ENCODE results near the gene FUCA1.

Gene FUCA1

GRCh38 chr1:23801338-23801748, 66.7 kb downstream of the FUCA1 start:
- H3K27me3 ChIP-seq (replicated peaks; ENCODE audit: control insufficient read depth, insufficient read depth, low read length) = no peaks in the 10 kb centered on the region
- H3K4me3 ChIP-seq (replicated peaks; ENCODE audit: low read depth, low read length) = peak overlapping the region; percentile 93
- TF ChIP-seq, protein P1, sequence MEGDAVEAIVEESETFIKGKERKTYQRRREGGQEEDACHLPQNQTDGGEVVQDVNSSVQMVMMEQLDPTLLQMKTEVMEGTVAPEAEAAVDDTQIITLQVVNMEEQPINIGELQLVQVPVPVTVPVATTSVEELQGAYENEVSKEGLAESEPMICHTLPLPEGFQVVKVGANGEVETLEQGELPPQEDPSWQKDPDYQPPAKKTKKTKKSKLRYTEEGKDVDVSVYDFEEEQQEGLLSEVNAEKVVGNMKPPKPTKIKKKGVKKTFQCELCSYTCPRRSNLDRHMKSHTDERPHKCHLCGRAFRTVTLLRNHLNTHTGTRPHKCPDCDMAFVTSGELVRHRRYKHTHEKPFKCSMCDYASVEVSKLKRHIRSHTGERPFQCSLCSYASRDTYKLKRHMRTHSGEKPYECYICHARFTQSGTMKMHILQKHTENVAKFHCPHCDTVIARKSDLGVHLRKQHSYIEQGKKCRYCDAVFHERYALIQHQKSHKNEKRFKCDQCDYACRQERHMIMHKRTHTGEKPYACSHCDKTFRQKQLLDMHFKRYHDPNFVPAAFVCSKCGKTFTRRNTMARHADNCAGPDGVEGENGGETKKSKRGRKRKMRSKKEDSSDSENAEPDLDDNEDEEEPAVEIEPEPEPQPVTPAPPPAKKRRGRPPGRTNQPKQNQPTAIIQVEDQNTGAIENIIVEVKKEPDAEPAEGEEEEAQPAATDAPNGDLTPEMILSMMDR (IDR thresholded peaks at IDR 0.05; ENCODE audit: insufficient read depth, low read length, poor library complexity, severe bottlenecking) = no peak
- DNase-seq (ENCODE audit: extremely low read depth, insufficient read length) = no peak
- H3K36me3 ChIP-seq (ENCODE audit: control insufficient read depth, insufficient read depth, low read length) = peaks cover 14% of the 10 kb centered on the region

- DNase-seq (ENCODE audit: extremely low read depth, insufficient read length) = peak; percentile 96
- Histone ChIP-seq H3K27me3 (replicated peaks; ENCODE audit: control insufficient read depth, insufficient read depth, low read length) (no peaks in the 10 kb centered on the region), H3K4me3 (replicated peaks; ENCODE audit: low read depth, low read length) (peak within 1 kb of the TSS; percentile 93), H3K36me3 (ENCODE audit: control insufficient read depth, insufficient read depth, low read length) (peaks cover 16% of the 10 kb centered on the region)
- TF ChIP-seq, protein P1 (IDR thresholded peaks at IDR 0.05; ENCODE audit: insufficient read depth, low read length, poor library complexity, severe bottlenecking) = no peak
Measured at GRCh38 chr1:23800400-23801337, 67.4 kb downstream of the FUCA1 start, which contains the start of gene GALE. Gene GALE (minus strand): TSS chr1:23800754. CDS start chr1:23799007, 1,747 bp downstream.

DNA sequence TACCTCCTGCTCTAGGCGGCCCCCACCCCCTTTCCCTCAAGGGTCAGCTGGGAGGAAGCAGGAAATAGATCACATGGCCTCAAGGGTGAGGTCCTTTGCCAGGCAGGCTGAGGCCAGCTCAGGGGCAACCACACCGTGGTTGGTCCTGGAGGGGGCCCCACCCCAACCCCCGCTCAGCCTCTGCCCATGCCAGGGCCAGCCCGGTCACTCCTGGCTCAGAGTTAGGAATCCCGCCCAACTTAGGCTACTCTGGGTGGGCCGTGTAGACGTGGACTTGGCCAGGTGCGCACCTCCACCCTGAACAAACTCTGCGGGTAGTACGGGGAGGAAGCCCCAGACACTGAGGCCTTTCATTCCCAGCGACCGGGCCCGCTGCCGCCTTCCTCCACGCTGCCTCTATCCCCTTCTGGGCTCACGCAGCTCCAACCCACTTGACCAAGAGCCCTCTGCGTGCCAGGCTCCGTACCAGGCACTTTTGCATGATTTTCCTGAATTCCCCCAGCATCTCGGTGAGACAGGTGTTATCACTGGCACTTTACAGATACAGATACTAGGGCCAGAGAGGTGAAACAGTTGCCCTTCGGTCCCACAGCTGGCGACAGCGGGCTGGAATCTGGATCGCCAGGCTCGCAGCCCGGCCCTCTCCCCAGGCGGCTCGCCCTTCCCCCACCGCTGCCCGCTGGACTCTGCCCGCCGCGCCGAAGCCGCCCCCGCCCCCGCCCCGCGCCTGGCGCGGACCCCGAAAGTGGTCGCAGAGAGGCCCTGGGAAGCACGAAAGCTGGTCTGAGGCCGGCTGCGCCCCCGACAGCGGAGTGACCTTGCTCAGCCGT, 68.3 kb downstream of the FUCA1 start:
- Histone ChIP-seq H3K36me3 (ENCODE audit: control insufficient read depth, insufficient read depth, low read length) (peaks cover 16% of the 10 kb centered on the region), H3K27me3 (replicated peaks; ENCODE audit: control insufficient read depth, insufficient read depth, low read length) (no peaks in the 10 kb centered on the region), H3K4me3 (replicated peaks; ENCODE audit: low read depth, low read length) (peak overlapping the region; percentile 93)
- TF ChIP-seq, protein P1 (IDR thresholded peaks at IDR 0.05; ENCODE audit: insufficient read depth, low read length, poor library complexity, severe bottlenecking) = no peak
- DNase-seq (ENCODE audit: extremely low read depth, insufficient read length) = no peak

- DNase-seq (ENCODE audit: extremely low read depth, insufficient read length) = no peak
- no peaks in the 10 kb centered on the region for H3K27me3 ChIP-seq (replicated peaks; ENCODE audit: control insufficient read depth, insufficient read depth, low read length)
- TF ChIP-seq, protein P1 (IDR thresholded peaks at IDR 0.05; ENCODE audit: insufficient read depth, low read length, poor library complexity, severe bottlenecking) = no peak
- H3K36me3 ChIP-seq (ENCODE audit: control insufficient read depth, insufficient read depth, low read length) = peaks cover 19% of the 10 kb centered on the region
- H3K4me3 ChIP-seq (replicated peaks; ENCODE audit: low read depth, low read length) = peak overlapping the region; percentile 93
Measured at GRCh38 chr1:23799255-23799569, 68.9 kb downstream of the FUCA1 start.

DNA sequence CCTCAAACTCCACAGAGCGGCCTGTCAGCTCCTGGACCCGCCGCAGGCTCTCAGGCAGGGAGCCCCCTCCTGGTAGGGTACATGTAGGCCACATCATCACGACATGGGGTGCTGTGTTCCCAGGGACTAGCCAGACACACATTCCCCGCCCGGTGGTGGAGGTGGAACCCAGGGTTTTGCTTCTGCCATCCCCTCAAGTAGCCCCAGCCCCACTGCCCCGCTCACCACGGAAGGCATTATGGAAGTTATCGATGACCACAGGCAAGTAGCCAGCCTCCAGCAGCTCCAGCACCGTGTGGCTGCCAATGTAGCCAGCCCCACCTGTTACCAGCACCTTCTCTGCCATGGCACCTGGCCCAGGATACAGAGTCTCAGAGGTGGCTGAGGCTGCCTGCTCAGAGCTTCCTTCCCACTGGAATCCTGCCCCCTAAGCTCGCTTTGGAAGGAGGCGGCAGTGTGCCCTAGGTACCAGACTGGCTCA, 69.4 kb downstream of the FUCA1 start:
- Histone ChIP-seq H3K36me3 (ENCODE audit: control insufficient read depth, insufficient read depth, low read length) (peaks cover 19% of the 10 kb centered on the region), H3K27me3 (replicated peaks; ENCODE audit: control insufficient read depth, insufficient read depth, low read length) (no peaks in the 10 kb centered on the region), H3K4me3 (replicated peaks; ENCODE audit: low read depth, low read length) (no peak overlapping the region)
- DNase-seq (ENCODE audit: extremely low read depth, insufficient read length) = no peak
- TF ChIP-seq, protein P1 (IDR thresholded peaks at IDR 0.05; ENCODE audit: insufficient read depth, low read length, poor library complexity, severe bottlenecking) = peak; percentile 26
